ENCODE results near the gene PLEKHN1.

PLEKHN1 gene, protein sequence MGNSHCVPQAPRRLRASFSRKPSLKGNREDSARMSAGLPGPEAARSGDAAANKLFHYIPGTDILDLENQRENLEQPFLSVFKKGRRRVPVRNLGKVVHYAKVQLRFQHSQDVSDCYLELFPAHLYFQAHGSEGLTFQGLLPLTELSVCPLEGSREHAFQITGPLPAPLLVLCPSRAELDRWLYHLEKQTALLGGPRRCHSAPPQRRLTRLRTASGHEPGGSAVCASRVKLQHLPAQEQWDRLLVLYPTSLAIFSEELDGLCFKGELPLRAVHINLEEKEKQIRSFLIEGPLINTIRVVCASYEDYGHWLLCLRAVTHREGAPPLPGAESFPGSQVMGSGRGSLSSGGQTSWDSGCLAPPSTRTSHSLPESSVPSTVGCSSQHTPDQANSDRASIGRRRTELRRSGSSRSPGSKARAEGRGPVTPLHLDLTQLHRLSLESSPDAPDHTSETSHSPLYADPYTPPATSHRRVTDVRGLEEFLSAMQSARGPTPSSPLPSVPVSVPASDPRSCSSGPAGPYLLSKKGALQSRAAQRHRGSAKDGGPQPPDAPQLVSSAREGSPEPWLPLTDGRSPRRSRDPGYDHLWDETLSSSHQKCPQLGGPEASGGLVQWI

DNA sequence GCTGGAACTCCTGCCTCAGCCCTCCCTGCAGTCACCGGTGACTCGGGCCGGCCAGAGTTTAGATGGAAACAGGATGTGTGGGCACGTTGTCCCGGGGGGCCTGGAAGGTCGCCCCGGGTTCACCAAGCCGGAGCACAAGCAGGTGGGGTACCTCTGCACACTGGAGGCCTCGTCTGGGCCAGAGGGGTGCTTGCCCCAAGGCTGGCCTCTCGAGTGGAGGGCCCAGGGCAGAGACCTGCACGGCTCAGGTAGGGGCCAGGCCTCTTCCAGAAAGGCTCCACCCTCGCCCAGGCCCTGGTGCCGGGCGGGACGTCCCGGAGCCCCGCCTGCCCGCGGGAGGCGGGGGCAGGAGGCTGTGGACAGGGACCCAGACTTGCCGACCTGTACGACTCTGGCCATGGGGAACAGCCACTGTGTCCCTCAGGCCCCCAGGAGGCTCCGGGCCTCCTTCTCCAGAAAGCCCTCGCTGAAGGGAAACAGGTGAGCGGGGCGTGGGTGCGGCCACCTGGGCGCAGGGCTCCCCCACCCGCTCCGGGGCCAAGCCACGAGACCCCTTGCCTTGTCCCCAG lies at the start of gene PLEKHN1:
Gene PLEKHN1, plus strand, starts transcription at position 348 of the 569 bp plus-strand sequence. Its CDS starts 50 bp downstream, at position 398.
- TF ChIP-seq HDGF (IDR thresholded peaks at IDR 0.05; ENCODE audit: borderline replicate concordance) (no peak), ZNF384 (IDR thresholded peaks at IDR 0.05) (no peak), SUZ12 (IDR thresholded peaks at IDR 0.05) (no peak), L3MBTL2 (conservative IDR thresholded peaks at IDR 0.05) (no peak), SP1 (IDR thresholded peaks at IDR 0.05) (no peak)
- no peak for DNase-seq (ENCODE audit: extremely low spot score)
- CTCF ChIA-PET: interaction anchor here (0.5 to 0.9 kb wide), 2 partner anchors 14 to 28 kb away, joined by 3 read pairs; no protein-coding TSS in a partner anchor
- POLR2A ChIA-PET: interaction anchor here (0.6 to 2.0 kb wide), 6 partner anchors 14 to 62 kb away, joined by 3 to 7 read pairs (median 3); no protein-coding TSS in a partner anchor

DNA sequence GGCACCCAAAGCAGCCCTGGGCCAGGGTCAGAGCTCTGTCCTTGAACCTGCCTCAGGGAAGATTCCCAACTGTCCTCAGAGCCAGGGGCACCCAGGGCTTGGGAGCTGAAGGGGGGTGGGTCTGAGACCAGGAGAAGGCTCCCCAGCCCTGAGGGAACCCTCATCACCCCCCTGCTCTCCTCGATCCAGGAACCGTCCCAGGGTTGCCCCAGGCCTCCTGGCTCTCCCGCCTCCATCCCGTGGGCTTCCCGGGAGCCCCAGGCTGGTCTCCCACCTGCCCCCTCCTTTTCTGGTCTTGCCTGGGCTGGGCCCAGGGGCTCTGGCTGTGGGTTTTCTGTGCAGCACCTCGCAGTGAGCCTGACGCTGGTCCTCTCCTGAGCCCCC lies 49.2 kb upstream of the PLEKHN1 start:
- ChIA-PET POLR2A (interaction anchor here (1.2 to 5.2 kb wide), 2 partner anchors 12 to 24 kb away, joined by 5 to 61 read pairs; no protein-coding TSS in a partner anchor), CTCF (interaction anchor here (1.2 kb wide), 1 partner anchor 11 kb away, joined by 7 read pairs; no protein-coding TSS in a partner anchor)
- DNase-seq (ENCODE audit: extremely low spot score): no peak
- TF ChIP-seq BHLHE40 (IDR thresholded peaks at IDR 0.05; ENCODE audit: borderline replicate concordance) (no peak), ELF4 (IDR thresholded peaks at IDR 0.05) (peak; percentile 20; the same call in 1 of the 2 replicates)

DNA sequence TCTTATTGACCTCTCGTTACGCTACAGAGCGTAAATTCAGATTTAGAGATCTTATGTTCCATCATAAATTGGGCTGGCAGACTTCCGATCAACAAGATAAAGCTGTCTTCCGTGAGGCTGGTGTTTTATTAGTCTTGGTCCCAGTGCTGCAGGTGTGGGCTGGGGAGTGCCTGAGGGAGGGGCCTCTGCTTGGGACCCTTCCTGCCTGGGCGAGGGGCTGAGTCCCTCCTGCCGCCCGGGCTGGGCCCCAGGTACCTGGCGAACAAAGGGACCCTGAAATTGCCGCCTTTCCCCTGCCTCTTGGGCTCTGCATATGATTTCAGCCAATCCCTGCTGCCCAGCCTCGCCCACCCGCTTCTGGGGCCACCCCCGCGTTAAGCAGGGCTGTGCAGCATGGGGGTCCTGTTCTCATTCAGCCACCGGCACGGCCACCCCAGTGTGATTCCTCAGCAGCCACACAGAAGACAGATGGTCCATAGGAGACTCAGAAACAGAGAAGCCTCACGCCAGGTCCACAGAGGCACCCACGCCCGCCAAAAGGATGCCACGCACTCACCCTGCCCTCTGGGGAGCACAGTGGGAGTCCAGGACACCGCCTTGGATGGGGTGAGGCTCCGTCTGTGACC lies 48.7 kb upstream of the PLEKHN1 start:
- no peak for DNase-seq (ENCODE audit: extremely low spot score)
- POLR2A ChIA-PET: interaction anchor here (5.2 kb wide), 1 partner anchor 23 kb away, joined by 61 read pairs; no protein-coding TSS in a partner anchor
- CTCF ChIA-PET: interaction anchor here (0.7 to 0.9 kb wide), 2 partner anchors 20 to 212 kb away, joined by 3 to 4 read pairs; no protein-coding TSS in a partner anchor
- TF ChIP-seq ZNF384 (IDR thresholded peaks at IDR 0.05): no peak
- no peak for TF ChIP-seq ARNT (IDR thresholded peaks at IDR 0.05)
- TF ChIP-seq, protein P1, sequence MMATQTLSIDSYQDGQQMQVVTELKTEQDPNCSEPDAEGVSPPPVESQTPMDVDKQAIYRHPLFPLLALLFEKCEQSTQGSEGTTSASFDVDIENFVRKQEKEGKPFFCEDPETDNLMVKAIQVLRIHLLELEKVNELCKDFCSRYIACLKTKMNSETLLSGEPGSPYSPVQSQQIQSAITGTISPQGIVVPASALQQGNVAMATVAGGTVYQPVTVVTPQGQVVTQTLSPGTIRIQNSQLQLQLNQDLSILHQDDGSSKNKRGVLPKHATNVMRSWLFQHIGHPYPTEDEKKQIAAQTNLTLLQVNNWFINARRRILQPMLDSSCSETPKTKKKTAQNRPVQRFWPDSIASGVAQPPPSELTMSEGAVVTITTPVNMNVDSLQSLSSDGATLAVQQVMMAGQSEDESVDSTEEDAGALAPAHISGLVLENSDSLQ (IDR thresholded peaks at IDR 0.05): 0 out of 2 replicates have a peak, but pooled peaks have one; percentile 32

DNA sequence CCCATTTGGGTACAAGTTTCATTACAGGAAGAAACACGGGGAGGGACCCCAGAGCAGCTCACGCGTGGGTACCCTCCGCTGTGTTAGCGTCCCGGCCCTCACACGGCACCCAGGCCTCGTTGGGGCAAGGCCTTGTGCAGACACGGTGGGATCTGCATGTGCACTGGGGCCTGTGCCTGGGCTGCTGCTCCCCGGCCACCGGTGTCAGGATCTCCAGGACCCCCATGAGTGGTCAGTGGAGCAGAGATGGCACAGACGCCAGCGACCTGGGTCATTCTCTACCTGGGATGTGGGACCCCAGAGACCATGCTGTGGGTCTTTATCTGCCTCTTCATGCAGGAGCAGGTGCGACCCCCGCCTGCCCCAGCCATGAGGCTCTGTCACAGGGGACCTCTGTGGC lies 47.9 kb upstream of the PLEKHN1 start:
- DNase-seq (ENCODE audit: extremely low spot score): no peak
- ChIA-PET CTCF (interaction anchor here (0.7 kb wide), 1 partner anchor 211 kb away, joined by 3 read pairs; no protein-coding TSS in a partner anchor), POLR2A (interaction anchor here (1.0 to 5.2 kb wide), 2 partner anchors 22 to 31 kb away, joined by 3 to 61 read pairs; no protein-coding TSS in a partner anchor)
- TF ChIP-seq FOXA1 (IDR thresholded peaks at IDR 0.05): no peak
- TF ChIP-seq FOXK2 (IDR thresholded peaks at IDR 0.05): no peak
- no peak for TF ChIP-seq FOXM1 (IDR thresholded peaks at IDR 0.05; ENCODE audit: borderline replicate concordance)
- TF ChIP-seq SUZ12 (IDR thresholded peaks at IDR 0.05): no peak

DNA sequence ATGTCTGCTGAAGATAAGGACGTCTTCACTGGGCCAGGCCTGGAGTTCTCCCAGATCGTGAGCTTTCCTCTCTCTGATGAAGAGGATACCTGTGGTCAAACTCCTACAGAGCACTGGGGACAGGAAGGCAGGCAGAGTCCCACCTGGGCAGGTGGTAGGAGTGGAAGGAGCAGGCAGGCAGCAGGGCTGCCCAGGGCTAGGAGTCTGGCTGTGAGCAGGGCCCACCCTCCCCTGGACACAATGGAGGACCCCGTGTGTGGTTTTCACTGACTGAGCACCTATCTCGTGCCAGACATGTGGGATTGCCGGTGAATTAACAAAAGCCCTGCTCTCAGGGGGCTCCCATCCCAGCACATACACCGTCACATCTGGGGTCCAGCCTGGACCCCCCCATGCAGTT lies 47.4 kb upstream of the PLEKHN1 start:
- DNase-seq (ENCODE audit: extremely low spot score): no peak
- TF ChIP-seq NFRKB (IDR thresholded peaks at IDR 0.05): no peak
- no peak for TF ChIP-seq CTBP1 (IDR thresholded peaks at IDR 0.05; ENCODE audit: borderline replicate concordance)
- no peak for TF ChIP-seq ARNT (IDR thresholded peaks at IDR 0.05)
- no peak for TF ChIP-seq FOXA1 (IDR thresholded peaks at IDR 0.05)
- TF ChIP-seq TARDBP (IDR thresholded peaks at IDR 0.05): no peak
- no peak for TF ChIP-seq SUZ12 (IDR thresholded peaks at IDR 0.05)
- TF ChIP-seq, protein P1 (IDR thresholded peaks at IDR 0.05): no peak
- no peak for TF ChIP-seq HDGF (IDR thresholded peaks at IDR 0.05; ENCODE audit: borderline replicate concordance)
- no peak for TF ChIP-seq FOXM1 (IDR thresholded peaks at IDR 0.05; ENCODE audit: borderline replicate concordance)
- CTCF ChIA-PET: interaction anchor here (1.5 kb wide), 1 partner anchor 22 kb away, joined by 4 read pairs; no protein-coding TSS in a partner anchor
- POLR2A ChIA-PET: interaction anchor here (1.0 to 5.2 kb wide), 2 partner anchors 22 to 30 kb away, joined by 3 to 61 read pairs; no protein-coding TSS in a partner anchor

DNA sequence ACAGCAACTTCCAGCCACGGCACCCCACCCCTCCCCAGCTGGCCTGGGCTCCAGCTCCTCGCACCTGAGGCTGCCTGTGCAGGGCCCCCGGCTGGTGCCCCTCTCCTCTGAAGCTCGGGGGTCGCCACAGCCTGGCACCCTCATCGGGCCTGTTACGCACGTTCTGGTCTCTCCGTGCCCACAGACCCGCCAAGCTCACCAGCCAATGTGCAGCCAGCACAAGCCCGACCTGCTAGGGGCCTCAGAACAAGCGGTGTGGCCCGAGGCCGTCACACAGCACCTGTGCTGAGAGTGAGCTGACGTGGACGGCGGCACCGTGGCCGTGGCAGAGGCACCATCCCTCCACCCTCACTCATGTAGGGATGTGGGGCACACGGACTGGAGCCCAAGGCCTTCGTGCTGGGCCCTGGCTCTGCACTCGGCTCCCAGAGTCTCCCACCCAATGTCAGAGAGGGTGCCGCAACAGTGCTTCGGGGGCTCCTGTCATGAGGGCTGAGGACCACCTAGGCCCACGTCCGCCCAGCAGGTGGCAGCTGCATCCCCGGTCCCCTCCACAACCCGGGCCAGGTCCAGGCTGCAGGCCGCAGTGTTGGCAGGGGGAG lies 46.9 kb upstream of the PLEKHN1 start:
- POLR2A ChIA-PET: interaction anchor here (1.0 to 5.2 kb wide), 4 partner anchors 14 to 30 kb away, joined by 3 to 61 read pairs (median 6); no protein-coding TSS in a partner anchor

More for the DNA sequence above, 46.9 kb upstream of the PLEKHN1 start:
- TF ChIP-seq CTBP1 (IDR thresholded peaks at IDR 0.05; ENCODE audit: borderline replicate concordance) (no peak), BHLHE40 (IDR thresholded peaks at IDR 0.05; ENCODE audit: borderline replicate concordance) (no peak), NFRKB (IDR thresholded peaks at IDR 0.05) (no peak), FOXM1 (IDR thresholded peaks at IDR 0.05; ENCODE audit: borderline replicate concordance) (no peak), ARNT (IDR thresholded peaks at IDR 0.05) (no peak), LEF1 (IDR thresholded peaks at IDR 0.05; ENCODE audit: borderline replicate concordance) (no peak), HDGF (IDR thresholded peaks at IDR 0.05; ENCODE audit: borderline replicate concordance) (no peak), FOXA1 (IDR thresholded peaks at IDR 0.05) (no peak), SUZ12 (IDR thresholded peaks at IDR 0.05) (no peak), FOXK2 (IDR thresholded peaks at IDR 0.05) (no peak), TARDBP (IDR thresholded peaks at IDR 0.05) (no peak), ZNF384 (IDR thresholded peaks at IDR 0.05) (no peak), ELF4 (IDR thresholded peaks at IDR 0.05) (no peak), SP1 (IDR thresholded peaks at IDR 0.05) (no peak), L3MBTL2 (conservative IDR thresholded peaks at IDR 0.05) (no peak)
- TF ChIP-seq, protein P1 (IDR thresholded peaks at IDR 0.05): no peak
- DNase-seq (ENCODE audit: extremely low spot score): no peak
- CTCF ChIA-PET: interaction anchor here (0.5 to 1.5 kb wide), 2 partner anchors 21 to 24 kb away, joined by 4 read pairs; no protein-coding TSS in a partner anchor

Data from HEK293T (cell line).